Lower lobe of right lung (tissue), 2 donors: Measurements from ENCODE around the gene ZNF469. TPM values are rescaled to one million over a fixed set of nuclear protein-coding genes. Genes with fewer than 3 reads are reported as not detected.
A peak's percentile ranks its signal among the peaks of the same experiment; 100 is the strongest.

Source experiments
- ATAC-seq, 2 donors: fragments of 200-7000 bp; cut with Tn5 transposase; one replicate each; pipeline ENCODE4 v1.9.1; 2020 to 2022; ENCODE audit warnings: mild to moderate bottlenecking in 2 of 2, moderate library complexity in 2 of 2
- DNase-seq: peaks from one replicate; pipeline ENCODE4 v3.0.0-alpha.2; 2020
- H3K27ac ChIP-seq: fragments of 200-600 bp; one replicate; pipeline ENCODE4 v1.8.0; 2022
- H3K27me3 ChIP-seq: fragments of 200-600 bp; one replicate; pipeline ENCODE4 v1.8.0; 2022; ENCODE audit warnings: low read depth
- H3K36me3 ChIP-seq: fragments of 200-600 bp; one replicate; pipeline ENCODE4 v1.8.0; 2022; ENCODE audit warnings: mild to moderate bottlenecking
- H3K4me1 ChIP-seq: fragments of 200-600 bp; one replicate; pipeline ENCODE4 v1.8.0; 2022
- H3K4me3 ChIP-seq: fragments of 200-600 bp; one replicate; pipeline ENCODE4 v1.8.0; 2022; ENCODE audit warnings: mild to moderate bottlenecking
- H3K9me3 ChIP-seq: fragments of 200-600 bp; one replicate; pipeline ENCODE4 v1.8.0; 2022
- CTCF ChIP-seq: fragments of 200-600 bp; IDR thresholded peaks from one replicate; pipeline ENCODE4 v1.8.0; 2022; ENCODE audit warnings: antibody characterized with exemption, mild to moderate bottlenecking
- intact Hi-C: fragments of 100-400 bp; cut with DNase I; formaldehyde crosslinking; loops from one replicate; pipeline ENCODE4 v1.11.0; 2022
- total RNA-seq: library from RNA; stranded (reverse); fragmentation: NEBNext Ultra II Directional; extraction: Animal tissue kit (Norgen Biotek cat#: 25700); gene quantifications from one replicate; pipeline ENCODE4 v1.2.1, GENCODE V29; 2021
- donor health status: DM: no; HTN: yes; CAD: no; lungs with severe emphysema.

Gene ZNF469
- total RNA-seq, 1 donor from 2014 or later: 2.0 TPM

- DNase-seq: peak; percentile 41
- H3K36me3 ChIP-seq: no peaks in the 10 kb centered on the region
- no peak overlapping the region for H3K27ac ChIP-seq
- intact Hi-C loops: no loop called here
- no peaks in the 10 kb centered on the region for H3K9me3 ChIP-seq
- no peak overlapping the region for H3K4me3 ChIP-seq
- no peak for ATAC-seq
- TF ChIP-seq CTCF: no peak
- no peaks in the 10 kb centered on the region for H3K27me3 ChIP-seq
- no peaks in the 10 kb centered on the region for H3K4me1 ChIP-seq
Measured at GRCh38 chr16:88341551-88342290, 41.0 kb upstream of the ZNF469 start.

DNA sequence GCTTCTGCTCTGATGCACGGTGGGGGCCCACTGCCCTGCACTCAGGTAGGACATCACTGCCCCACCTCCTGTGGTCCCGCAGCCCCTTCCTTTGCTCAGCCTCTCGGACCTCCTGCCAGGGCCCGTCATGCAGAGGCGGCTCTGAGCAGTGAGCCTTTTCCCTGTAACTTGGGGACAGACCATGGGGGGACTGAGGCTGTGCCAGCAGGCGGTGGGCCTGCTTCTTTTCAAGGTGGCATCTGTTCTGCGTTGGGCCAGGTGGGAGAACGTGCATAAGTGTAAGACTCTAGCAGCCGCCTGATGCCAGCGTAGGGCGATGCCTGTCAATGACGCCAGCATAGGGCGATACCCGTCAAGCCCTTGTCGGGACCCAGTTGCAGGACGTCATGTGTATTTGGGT, 40.3 kb upstream of the ZNF469 start:
- ATAC-seq: no peak
- intact Hi-C loops: no loop called here
- Histone ChIP-seq H3K4me1 (no peaks in the 10 kb centered on the region), H3K27me3 (no peaks in the 10 kb centered on the region), H3K36me3 (no peaks in the 10 kb centered on the region), H3K4me3 (no peak overlapping the region), H3K9me3 (no peaks in the 10 kb centered on the region), H3K27ac (no peak overlapping the region)
- TF ChIP-seq CTCF: no peak
- peak; percentile 39 for DNase-seq

GRCh38 chr16:88343271-88343791, 39.4 kb upstream of the ZNF469 start:
- DNase-seq (peak; percentile 21), ATAC-seq (no peak)
- H3K4me3 ChIP-seq: no peak overlapping the region
- TF ChIP-seq CTCF: no peak
- H3K36me3 ChIP-seq: no peaks in the 10 kb centered on the region
- no peaks in the 10 kb centered on the region for H3K4me1 ChIP-seq
- H3K27me3 ChIP-seq: no peaks in the 10 kb centered on the region
- no peak overlapping the region for H3K27ac ChIP-seq
- no peaks in the 10 kb centered on the region for H3K9me3 ChIP-seq
- intact Hi-C loops: no loop called here

- ATAC-seq: no peak
- H3K27ac ChIP-seq: no peak overlapping the region
- no peak for TF ChIP-seq CTCF
- intact Hi-C loops: no loop called here
- no peaks in the 10 kb centered on the region for H3K9me3 ChIP-seq
- DNase-seq: peak; percentile 38
- no peak overlapping the region for H3K4me3 ChIP-seq
- H3K27me3 ChIP-seq: no peaks in the 10 kb centered on the region
- H3K36me3 ChIP-seq: no peaks in the 10 kb centered on the region
- no peaks in the 10 kb centered on the region for H3K4me1 ChIP-seq
Measured at GRCh38 chr16:88344411-88345030, 38.2 kb upstream of the ZNF469 start.

DNA sequence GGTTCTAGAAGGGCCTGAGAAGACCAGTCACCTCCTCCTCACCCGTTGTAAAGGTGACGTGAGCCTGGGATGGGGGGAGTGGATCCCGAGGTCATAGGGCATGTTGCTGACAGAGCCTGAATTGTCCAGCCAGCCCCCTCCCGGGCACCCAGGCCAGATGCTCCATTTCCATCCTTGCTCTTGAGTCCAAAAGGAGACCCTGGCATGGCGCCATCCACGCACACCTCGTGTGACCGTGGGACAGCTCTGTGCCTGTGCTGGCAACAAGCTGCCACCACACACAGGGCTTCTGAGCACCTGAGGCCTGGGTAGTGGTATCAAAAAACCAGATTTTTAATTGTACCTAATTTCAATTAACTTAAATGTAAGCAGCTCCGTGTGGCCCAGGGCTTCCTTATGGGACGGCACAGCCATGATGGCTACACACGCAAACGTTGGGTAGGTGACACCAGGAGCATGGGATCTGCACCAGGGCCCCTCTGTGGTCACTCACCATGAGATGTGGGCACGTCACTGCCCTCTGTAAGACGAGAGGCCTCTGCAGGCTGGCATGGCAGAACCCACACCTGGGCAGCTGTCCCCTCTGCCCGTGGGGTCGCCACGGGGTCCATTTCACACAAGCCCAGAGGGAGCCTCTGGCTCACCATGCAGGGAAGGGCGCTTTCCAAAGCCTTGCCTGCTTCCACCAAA, 37.6 kb upstream of the ZNF469 start:
- no peak overlapping the region for H3K4me3 ChIP-seq
- intact Hi-C loops: no loop called here
- H3K4me1 ChIP-seq: no peaks in the 10 kb centered on the region
- H3K9me3 ChIP-seq: no peaks in the 10 kb centered on the region
- H3K27me3 ChIP-seq: no peaks in the 10 kb centered on the region
- DNase-seq (peak; percentile 44), ATAC-seq (no peak)
- H3K36me3 ChIP-seq: no peaks in the 10 kb centered on the region
- H3K27ac ChIP-seq: no peak overlapping the region
- no peak for TF ChIP-seq CTCF
